ENCODE results near the gene ETDB. TPM values are rescaled to one million over a fixed set of nuclear protein-coding genes. Genes with fewer than 3 reads are reported as not detected.

The ETDB gene
- total and polyA plus RNA-seq, 2 experiments from 2014 or later = not detected

DNA sequence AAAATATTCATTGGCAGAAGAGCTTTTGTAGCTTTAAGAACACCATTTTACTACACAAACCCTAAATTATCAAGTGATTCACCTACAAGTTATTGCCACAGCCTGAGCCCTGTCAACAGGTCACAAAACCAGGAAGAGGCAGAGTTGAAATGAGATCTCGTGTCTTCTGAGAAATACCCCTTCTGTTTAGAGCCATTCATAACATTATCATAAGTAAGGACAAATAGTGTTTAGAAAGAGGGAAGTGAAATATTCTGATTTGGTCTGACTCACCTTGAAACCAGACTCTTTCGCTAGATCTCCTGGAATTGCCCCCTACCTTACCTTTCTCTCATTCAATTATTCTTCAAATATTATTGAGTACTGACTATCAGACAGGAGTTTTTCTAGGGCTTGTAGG, 5.9 kb downstream of the ETDB start:
- Mint-ChIP-seq H3K27me3 (ENCODE audit: insufficient read depth, low read depth, poor library complexity) (no peaks in the 10 kb centered on the region), H3K4me3 (no peak overlapping the region), H3K9me3 (no peaks in the 10 kb centered on the region), H3K4me1 (no peaks in the 10 kb centered on the region), H3K27ac (no peak overlapping the region; the same call in 1 of the 2 replicates), H3K36me3 (ENCODE audit: low read depth) (no peaks in the 10 kb centered on the region)
- Histone ChIP-seq H3K79me2 (replicated peaks; ENCODE audit: insufficient read depth) (no peaks in the 10 kb centered on the region), H3K27ac (ENCODE audit: low read depth) (no peak overlapping the region), H3K4me2 (no peak overlapping the region), H3K4me3 (no peak overlapping the region), H3K27me3 (ENCODE audit: insufficient read depth) (no peaks in the 10 kb centered on the region), H3K36me3 (ENCODE audit: insufficient read depth) (no peaks in the 10 kb centered on the region), H3K9me2 (ENCODE audit: insufficient read depth) (no peaks in the 10 kb centered on the region), H4K20me1 (replicated peaks; ENCODE audit: insufficient read depth) (no peaks in the 10 kb centered on the region), H3F3A (replicated peaks; ENCODE audit: low read depth) (no peaks in the 10 kb centered on the region), H3K4me1 (ENCODE audit: insufficient read depth) (no peaks in the 10 kb centered on the region), H2AFZ (no peak overlapping the region)
- ATAC-seq (no peak), DNase-seq (ENCODE audit: low spot score) (no peak)
- no peak for TF ChIP-seq ZNF114 (CRISPR knock-in tag; IDR thresholded peaks at IDR 0.05)
- TF ChIP-seq STAT1 (IDR thresholded peaks at IDR 0.05; ENCODE audit: unreplicated experiment) = no peak
- no peak for TF ChIP-seq EZH2phosphoT487 (IDR thresholded peaks at IDR 0.05; ENCODE audit: unreplicated experiment)
- TF ChIP-seq, protein P1, sequence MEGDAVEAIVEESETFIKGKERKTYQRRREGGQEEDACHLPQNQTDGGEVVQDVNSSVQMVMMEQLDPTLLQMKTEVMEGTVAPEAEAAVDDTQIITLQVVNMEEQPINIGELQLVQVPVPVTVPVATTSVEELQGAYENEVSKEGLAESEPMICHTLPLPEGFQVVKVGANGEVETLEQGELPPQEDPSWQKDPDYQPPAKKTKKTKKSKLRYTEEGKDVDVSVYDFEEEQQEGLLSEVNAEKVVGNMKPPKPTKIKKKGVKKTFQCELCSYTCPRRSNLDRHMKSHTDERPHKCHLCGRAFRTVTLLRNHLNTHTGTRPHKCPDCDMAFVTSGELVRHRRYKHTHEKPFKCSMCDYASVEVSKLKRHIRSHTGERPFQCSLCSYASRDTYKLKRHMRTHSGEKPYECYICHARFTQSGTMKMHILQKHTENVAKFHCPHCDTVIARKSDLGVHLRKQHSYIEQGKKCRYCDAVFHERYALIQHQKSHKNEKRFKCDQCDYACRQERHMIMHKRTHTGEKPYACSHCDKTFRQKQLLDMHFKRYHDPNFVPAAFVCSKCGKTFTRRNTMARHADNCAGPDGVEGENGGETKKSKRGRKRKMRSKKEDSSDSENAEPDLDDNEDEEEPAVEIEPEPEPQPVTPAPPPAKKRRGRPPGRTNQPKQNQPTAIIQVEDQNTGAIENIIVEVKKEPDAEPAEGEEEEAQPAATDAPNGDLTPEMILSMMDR (conservative IDR thresholded peaks at IDR 0.05; ENCODE audit: low read depth in 2 of 2) = no peak
- no peak for TF ChIP-seq POLR2AphosphoS5 (IDR thresholded peaks at IDR 0.05; ENCODE audit: low read depth)
- no peak for TF ChIP-seq JUNB (IDR thresholded peaks at IDR 0.05; ENCODE audit: unreplicated experiment)
- TF ChIP-seq, protein P2, sequence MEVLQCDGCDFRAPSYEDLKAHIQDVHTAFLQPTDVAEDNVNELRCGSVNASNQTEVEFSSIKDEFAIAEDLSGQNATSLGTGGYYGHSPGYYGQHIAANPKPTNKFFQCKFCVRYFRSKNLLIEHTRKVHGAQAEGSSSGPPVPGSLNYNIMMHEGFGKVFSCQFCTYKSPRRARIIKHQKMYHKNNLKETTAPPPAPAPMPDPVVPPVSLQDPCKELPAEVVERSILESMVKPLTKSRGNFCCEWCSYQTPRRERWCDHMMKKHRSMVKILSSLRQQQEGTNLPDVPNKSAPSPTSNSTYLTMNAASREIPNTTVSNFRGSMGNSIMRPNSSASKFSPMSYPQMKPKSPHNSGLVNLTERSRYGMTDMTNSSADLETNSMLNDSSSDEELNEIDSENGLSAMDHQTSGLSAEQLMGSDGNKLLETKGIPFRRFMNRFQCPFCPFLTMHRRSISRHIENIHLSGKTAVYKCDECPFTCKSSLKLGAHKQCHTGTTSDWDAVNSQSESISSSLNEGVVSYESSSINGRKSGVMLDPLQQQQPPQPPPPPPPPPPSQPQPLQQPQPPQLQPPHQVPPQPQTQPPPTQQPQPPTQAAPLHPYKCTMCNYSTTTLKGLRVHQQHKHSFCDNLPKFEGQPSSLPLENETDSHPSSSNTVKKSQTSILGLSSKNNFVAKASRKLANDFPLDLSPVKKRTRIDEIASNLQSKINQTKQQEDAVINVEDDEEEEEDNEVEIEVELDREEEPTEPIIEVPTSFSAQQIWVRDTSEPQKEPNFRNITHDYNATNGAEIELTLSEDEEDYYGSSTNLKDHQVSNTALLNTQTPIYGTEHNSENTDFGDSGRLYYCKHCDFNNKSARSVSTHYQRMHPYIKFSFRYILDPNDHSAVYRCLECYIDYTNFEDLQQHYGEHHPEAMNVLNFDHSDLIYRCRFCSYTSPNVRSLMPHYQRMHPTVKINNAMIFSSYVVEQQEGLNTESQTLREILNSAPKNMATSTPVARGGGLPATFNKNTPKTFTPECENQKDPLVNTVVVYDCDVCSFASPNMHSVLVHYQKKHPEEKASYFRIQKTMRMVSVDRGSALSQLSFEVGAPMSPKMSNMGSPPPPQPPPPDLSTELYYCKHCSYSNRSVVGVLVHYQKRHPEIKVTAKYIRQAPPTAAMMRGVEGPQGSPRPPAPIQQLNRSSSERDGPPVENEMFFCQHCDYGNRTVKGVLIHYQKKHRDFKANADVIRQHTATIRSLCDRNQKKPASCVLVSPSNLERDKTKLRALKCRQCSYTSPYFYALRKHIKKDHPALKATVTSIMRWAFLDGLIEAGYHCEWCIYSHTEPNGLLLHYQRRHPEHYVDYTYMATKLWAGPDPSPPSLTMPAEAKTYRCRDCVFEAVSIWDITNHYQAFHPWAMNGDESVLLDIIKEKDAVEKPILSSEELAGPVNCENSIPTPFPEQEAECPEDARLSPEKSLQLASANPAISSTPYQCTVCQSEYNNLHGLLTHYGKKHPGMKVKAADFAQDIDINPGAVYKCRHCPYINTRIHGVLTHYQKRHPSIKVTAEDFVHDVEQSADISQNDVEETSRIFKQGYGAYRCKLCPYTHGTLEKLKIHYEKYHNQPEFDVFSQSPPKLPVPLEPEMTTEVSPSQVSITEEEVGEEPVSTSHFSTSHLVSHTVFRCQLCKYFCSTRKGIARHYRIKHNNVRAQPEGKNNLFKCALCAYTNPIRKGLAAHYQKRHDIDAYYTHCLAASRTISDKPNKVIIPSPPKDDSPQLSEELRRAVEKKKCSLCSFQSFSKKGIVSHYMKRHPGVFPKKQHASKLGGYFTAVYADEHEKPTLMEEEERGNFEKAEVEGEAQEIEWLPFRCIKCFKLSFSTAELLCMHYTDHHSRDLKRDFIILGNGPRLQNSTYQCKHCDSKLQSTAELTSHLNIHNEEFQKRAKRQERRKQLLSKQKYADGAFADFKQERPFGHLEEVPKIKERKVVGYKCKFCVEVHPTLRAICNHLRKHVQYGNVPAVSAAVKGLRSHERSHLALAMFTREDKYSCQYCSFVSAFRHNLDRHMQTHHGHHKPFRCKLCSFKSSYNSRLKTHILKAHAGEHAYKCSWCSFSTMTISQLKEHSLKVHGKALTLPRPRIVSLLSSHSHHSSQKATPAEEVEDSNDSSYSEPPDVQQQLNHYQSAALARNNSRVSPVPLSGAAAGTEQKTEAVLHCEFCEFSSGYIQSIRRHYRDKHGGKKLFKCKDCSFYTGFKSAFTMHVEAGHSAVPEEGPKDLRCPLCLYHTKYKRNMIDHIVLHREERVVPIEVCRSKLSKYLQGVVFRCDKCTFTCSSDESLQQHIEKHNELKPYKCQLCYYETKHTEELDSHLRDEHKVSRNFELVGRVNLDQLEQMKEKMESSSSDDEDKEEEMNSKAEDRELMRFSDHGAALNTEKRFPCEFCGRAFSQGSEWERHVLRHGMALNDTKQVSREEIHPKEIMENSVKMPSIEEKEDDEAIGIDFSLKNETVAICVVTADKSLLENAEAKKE (CRISPR knock-in tag; IDR thresholded peaks at IDR 0.05) = no peak

Data from GM23338 (cell line).